NK-92 treated with Interleukin-12 subunit alpha and Interleukin-12 subunit beta, amount 100 ng/mL, for 24 hours (cell line): ENCODE data around the gene TMEM139.

Experiments used
- DNase-seq: peaks from one replicate; lab custom pipeline; 2025; lab: John Stamatoyannopoulos, UW

The TMEM139 gene

GRCh38 chr7:143325240-143325639, 40.5 kb downstream of the TMEM139 start:
- no peak for DNase-seq

GRCh38 chr7:143327903-143328302, 43.1 kb downstream of the TMEM139 start:
- DNase-seq: no peak

GRCh38 chr7:143329471-143330170, 44.9 kb downstream of the TMEM139 start:
- no peak for DNase-seq

- no peak for DNase-seq
These were observed 46.5 kb downstream of the TMEM139 start for GRCh38 chr7:143331179-143331801.

- DNase-seq: no peak
These were observed 49.5 kb downstream of the TMEM139 start for GRCh38 chr7:143334244-143334643.

- no peak for DNase-seq
These were observed 52.5 kb downstream of the TMEM139 start for GRCh38 chr7:143337216-143337615.
